NCI-H187 treated with DMSO at 0.1 percent for 48 hours (cell line): ENCODE measurements around the gene GRIN2C.

Experiments used
- DNase-seq: peaks from one replicate; lab custom pipeline; 2025; lab: John Stamatoyannopoulos, UW

Gene GRIN2C

GRCh38 chr17:74821655-74822334 lies 37.9 kb downstream of the GRIN2C start:
- DNase-seq = no peak

- DNase-seq = no peak
Observed at GRCh38 chr17:74819801-74820436, 39.8 kb downstream of the GRIN2C start.

GRCh38 chr17:74818291-74818938 lies 41.3 kb downstream of the GRIN2C start:
- no peak for DNase-seq

- no peak for DNase-seq
Observed at GRCh38 chr17:74816905-74817620, 42.6 kb downstream of the GRIN2C start.

- no peak for DNase-seq
Observed at GRCh38 chr17:74815550-74816370, 43.9 kb downstream of the GRIN2C start.

- DNase-seq = no peak
Observed at GRCh38 chr17:74815067-74815466, 44.6 kb downstream of the GRIN2C start.

- no peak for DNase-seq
Observed at GRCh38 chr17:74814453-74814852, 45.2 kb downstream of the GRIN2C start.

- no peak for DNase-seq
Observed at GRCh38 chr17:74812109-74813009, 47.3 kb downstream of the GRIN2C start.

- DNase-seq = no peak
Observed at GRCh38 chr17:74810699-74811485, 48.8 kb downstream of the GRIN2C start.

- DNase-seq = no peak
Observed at GRCh38 chr17:74808714-74809430, 50.8 kb downstream of the GRIN2C start.

GRCh38 chr17:74807925-74808324 lies 51.8 kb downstream of the GRIN2C start:
- DNase-seq = no peak

- DNase-seq = no peak
Observed at GRCh38 chr17:74807441-74807840, 52.2 kb downstream of the GRIN2C start.

GRCh38 chr17:74806334-74806733 lies 53.4 kb downstream of the GRIN2C start:
- no peak for DNase-seq

GRCh38 chr17:74805591-74805991 lies 54.1 kb downstream of the GRIN2C start:
- no peak for DNase-seq

- no peak for DNase-seq
Observed at GRCh38 chr17:74804683-74805082, 55.0 kb downstream of the GRIN2C start.

- DNase-seq = no peak
Observed at GRCh38 chr17:74803971-74804370, 55.7 kb downstream of the GRIN2C start.

GRCh38 chr17:74803388-74803930 lies 56.2 kb downstream of the GRIN2C start:
- no peak for DNase-seq

GRCh38 chr17:74801896-74802295 lies 57.8 kb downstream of the GRIN2C start:
- DNase-seq = no peak

- DNase-seq = no peak
Observed at GRCh38 chr17:74800531-74800930, 59.2 kb downstream of the GRIN2C start.
